ENCODE measurements around the gene MYOD1.

The MYOD1 gene

GRCh38 chr11:17703951-17704350 is 15.4 kb upstream of the MYOD1 start:
- DNase-seq = no peak

- no peak for DNase-seq
Observed at GRCh38 chr11:17707830-17708229, 11.5 kb upstream of the MYOD1 start.

- no peak for DNase-seq
Observed at GRCh38 chr11:17711836-17712235, 7.5 kb upstream of the MYOD1 start.

- no peak for DNase-seq
Observed at GRCh38 chr11:17713851-17714250, 5.5 kb upstream of the MYOD1 start.

- DNase-seq = no peak
Observed at GRCh38 chr11:17714356-17714854, 5.0 kb upstream of the MYOD1 start.

- DNase-seq = no peak
Observed at GRCh38 chr11:17714870-17715269, 4.5 kb upstream of the MYOD1 start.

GRCh38 chr11:17716807-17717206 is 2.6 kb upstream of the MYOD1 start:
- DNase-seq = no peak

- no peak for DNase-seq
Observed at GRCh38 chr11:17718015-17718414, 1.4 kb upstream of the MYOD1 start.

GRCh38 chr11:17718510-17718962 is 835 bp upstream of the MYOD1 start:
- no peak for DNase-seq

- no peak for DNase-seq
Observed at GRCh38 chr11:17719938-17720795, 796 bp downstream of the MYOD1 start.

- no peak for DNase-seq
Observed at GRCh38 chr11:17720796-17721171, 1.4 kb downstream of the MYOD1 start.

GRCh38 chr11:17721242-17721999 is 2.0 kb downstream of the MYOD1 start:
- DNase-seq = no peak

GRCh38 chr11:17722000-17722643 is 2.8 kb downstream of the MYOD1 start:
- no peak for DNase-seq

- no peak for DNase-seq
Observed at GRCh38 chr11:17724020-17724908, 4.9 kb downstream of the MYOD1 start.

- no peak for DNase-seq
Observed at GRCh38 chr11:17725174-17725573, 5.8 kb downstream of the MYOD1 start.

- no peak for DNase-seq
Observed at GRCh38 chr11:17730137-17730536, 10.8 kb downstream of the MYOD1 start.

- peak; percentile 66 for DNase-seq
Observed at GRCh38 chr11:17730608-17731462, 11.5 kb downstream of the MYOD1 start.

- no peak for DNase-seq
Observed at GRCh38 chr11:17733261-17733660, 13.9 kb downstream of the MYOD1 start.

- DNase-seq = no peak
Observed at GRCh38 chr11:17734418-17734911, 15.1 kb downstream of the MYOD1 start, which contains the start of gene KCNC1. Gene KCNC1, plus strand, starts transcription at chr11:17734781. Its CDS starts 1,222 bp downstream, at chr11:17736003.

GRCh38 chr11:17734986-17735817 is 15.8 kb downstream of the MYOD1 start:
- DNase-seq = no peak

Data from NCI-H1417 treated with DMSO at 0.1 percent for 48 hours (cell line).